MM.1S (cell line): ENCODE measurements around the gene SPP1.

Source experiments
- DNase-seq: peaks from one replicate; pipeline ENCODE4 v3.0.0-alpha.2; 2015
- H2AFZ ChIP-seq: fragments of 300-600 bp; sonication (generic); 2 replicates; pipeline ENCODE4 v1.6.0; 2016; ENCODE audit warnings: antibody characterized with exemption, low read length
- H3F3A ChIP-seq: fragments of 300-600 bp; sonication (generic); 2 replicates; pipeline ENCODE4 v1.6.1; 2016; ENCODE audit warnings: mild to moderate bottlenecking, antibody characterized with exemption, low read length, moderate library complexity, mixed read lengths; ENCODE audit not compliant: insufficient read depth
- H3K27ac ChIP-seq: fragments of 300-600 bp; sonication (generic); 2 replicates; pipeline ENCODE4 v1.5.1; 2016; ENCODE audit warnings: mild to moderate bottlenecking, low read length
- H3K27me3 ChIP-seq: fragments of 300-600 bp; sonication (generic); replicated peaks from 2 replicates; pipeline ENCODE4 v1.6.0; 2016; ENCODE audit warnings: low read length; ENCODE audit not compliant: insufficient read depth
- H3K36me3 ChIP-seq: fragments of 300-600 bp; sonication (generic); replicated peaks from 2 replicates; pipeline ENCODE4 v1.6.1; 2016; ENCODE audit warnings: mild to moderate bottlenecking, low read length, mixed read lengths; ENCODE audit not compliant: insufficient read depth
- H3K4me1 ChIP-seq: fragments of 300-600 bp; sonication (generic); 2 replicates; pipeline ENCODE4 v1.6.1; 2016; ENCODE audit warnings: low read length, mixed read lengths
- H3K4me2 ChIP-seq: fragments of 300-600 bp; sonication (generic); 2 replicates; pipeline ENCODE4 v1.6.0; 2016; ENCODE audit warnings: low read depth, low read length
- H3K4me3 ChIP-seq: fragments of 300-600 bp; sonication (generic); 2 replicates; pipeline ENCODE4 v1.5.1; 2016; ENCODE audit warnings: low read length, mixed read lengths
- H3K79me2 ChIP-seq: fragments of 300-600 bp; sonication (generic); 2 replicates; pipeline ENCODE4 v1.6.1; 2016; ENCODE audit warnings: mixed run types, low read length, mixed read lengths
- H3K9ac ChIP-seq: fragments of 300-600 bp; sonication (generic); 2 replicates; pipeline ENCODE4 v1.6.1; 2016; ENCODE audit warnings: low read length, mixed read lengths
- H3K9me2 ChIP-seq: fragments of 300-600 bp; sonication (generic); replicated peaks from 2 replicates; pipeline ENCODE4 v1.6.1; 2016; ENCODE audit warnings: mild to moderate bottlenecking, low read length, mixed read lengths; ENCODE audit not compliant: insufficient read depth
- H3K9me3 ChIP-seq: fragments of 300-600 bp; sonication (generic); replicated peaks from 2 replicates; pipeline ENCODE4 v1.6.1; 2016; ENCODE audit warnings: mild to moderate bottlenecking, low read length, mixed read lengths; ENCODE audit not compliant: insufficient read depth
- H4K20me1 ChIP-seq: fragments of 300-600 bp; sonication (generic); 2 replicates; pipeline ENCODE4 v1.6.1; 2016; ENCODE audit warnings: mild to moderate bottlenecking, low read length, moderate library complexity, mixed read lengths; ENCODE audit not compliant: insufficient read depth
- CTCF ChIP-seq: fragments of 300-600 bp; sonication (generic); IDR thresholded peaks from 2 replicates; pipeline ENCODE4 v1.5.1; 2016; ENCODE audit warnings: antibody characterized with exemption, low read length, mixed read lengths
- EZH2 ChIP-seq: fragments of 300-600 bp; sonication (generic); optimal IDR thresholded peaks from 2 replicates; pipeline ENCODE3; 2017; ENCODE audit warnings: low read depth, mild to moderate bottlenecking, antibody characterized with exemption, low read length, mixed read lengths
- EZH2phosphoT487 ChIP-seq: fragments of 300-600 bp; sonication (generic); IDR thresholded peaks from 2 replicates; pipeline ENCODE4 v1.6.1; 2018; ENCODE audit warnings: antibody characterized with exemption, low read length

SPP1 gene

GRCh38 chr4:87974856-87975462 lies 555 bp upstream of the SPP1 start:
- H3K79me2 ChIP-seq = no peaks in the 10 kb centered on the region
- no peaks in the 10 kb centered on the region for H4K20me1 ChIP-seq
- H3K4me2 ChIP-seq = peak overlapping the region; percentile 48; the same call in 1 of the 2 replicates
- peaks cover 4% of the 10 kb centered on the region; the same call in 1 of the 2 replicates for H3F3A ChIP-seq
- TF ChIP-seq EZH2phosphoT487 (no peak), CTCF (no peak), EZH2 (no peak)
- no peaks in the 10 kb centered on the region for H3K9me2 ChIP-seq
- no peak for DNase-seq
- H3K36me3 ChIP-seq = no peaks in the 10 kb centered on the region
- H3K9ac ChIP-seq = no peak overlapping the region
- no peak overlapping the region for H3K27ac ChIP-seq
- H3K4me1 ChIP-seq = peaks cover 7% of the 10 kb centered on the region; the same call in 1 of the 2 replicates
- no peaks in the 10 kb centered on the region for H3K27me3 ChIP-seq
- H3K4me3 ChIP-seq = no peak overlapping the region
- H2AFZ ChIP-seq = 0 out of 2 replicates have a peak overlapping the region, but pooled peaks have one; percentile 43
- H3K9me3 ChIP-seq = no peaks in the 10 kb centered on the region

GRCh38 chr4:87977521-87978278 lies 2.2 kb downstream of the SPP1 start:
- Histone ChIP-seq H2AFZ (no peak overlapping the region), H3K27me3 (no peaks in the 10 kb centered on the region), H4K20me1 (no peaks in the 10 kb centered on the region), H3K79me2 (no peaks in the 10 kb centered on the region), H3K9me3 (no peaks in the 10 kb centered on the region), H3K4me2 (no peak overlapping the region), H3K36me3 (no peaks in the 10 kb centered on the region), H3K4me3 (no peak overlapping the region), H3F3A (peaks cover 4% of the 10 kb centered on the region; the same call in 1 of the 2 replicates), H3K9me2 (no peaks in the 10 kb centered on the region), H3K9ac (no peak overlapping the region), H3K27ac (no peak overlapping the region), H3K4me1 (peaks cover 7% of the 10 kb centered on the region; the same call in 1 of the 2 replicates)
- DNase-seq = no peak
- TF ChIP-seq CTCF (no peak), EZH2phosphoT487 (no peak), EZH2 (no peak)

DNA sequence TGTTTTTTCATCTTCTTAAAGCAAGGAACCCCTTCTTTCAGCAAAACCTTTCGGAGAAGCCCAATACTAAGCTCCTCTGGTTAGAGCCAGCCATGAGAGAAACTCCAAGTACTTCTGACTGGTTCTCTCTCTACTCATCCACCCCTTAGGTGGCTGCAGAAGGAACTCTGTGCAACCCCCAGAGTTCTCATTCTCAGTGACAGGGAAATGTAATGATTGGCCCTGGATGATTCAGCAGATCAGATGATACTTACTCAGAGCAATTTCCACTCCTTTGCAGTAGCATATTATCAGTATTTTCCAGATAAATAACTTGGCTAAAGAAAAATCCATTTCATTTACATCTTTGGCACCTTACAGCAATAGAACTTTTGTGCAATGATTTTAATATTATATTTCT lies 3.2 kb downstream of the SPP1 start:
- Histone ChIP-seq H2AFZ (no peak overlapping the region), H4K20me1 (no peaks in the 10 kb centered on the region), H3K4me3 (no peak overlapping the region), H3K4me1 (peaks cover 7% of the 10 kb centered on the region; the same call in 1 of the 2 replicates), H3K36me3 (no peaks in the 10 kb centered on the region), H3K79me2 (no peaks in the 10 kb centered on the region), H3K9me2 (no peaks in the 10 kb centered on the region), H3K27me3 (no peaks in the 10 kb centered on the region), H3F3A (peaks cover 4% of the 10 kb centered on the region; the same call in 1 of the 2 replicates), H3K9ac (no peak overlapping the region), H3K4me2 (no peak overlapping the region), H3K9me3 (no peaks in the 10 kb centered on the region), H3K27ac (no peak overlapping the region)
- no peak for DNase-seq
- TF ChIP-seq CTCF (no peak), EZH2phosphoT487 (no peak)
